GM12878 (cell line): ENCODE results near the gene SCD5. TPM values are rescaled to one million over a fixed set of nuclear protein-coding genes. Genes with fewer than 3 reads are reported as not detected.

ENCODE experiments used
- ATAC-seq: fragments of 200-7000 bp; cut with Tn5 transposase; 3 replicates; pipeline ENCODE4 v1.9.1; 2020; ENCODE audit warnings: mild to moderate bottlenecking, moderate library complexity
- BruUV-seq: library from RNA; stranded (reverse); fragments of 400-500 nt; replicated peaks from 2 replicates; lab custom pipeline; 2021; lab: Mats Ljungman, UMichigan
- CTCF ChIA-PET: fragments of 300-600 bp; sonication (Branson Sonifier 250); formaldehyde crosslinking; extraction: SDS; loops from one replicate; lab custom pipeline; 2021; ENCODE audit warnings: inconsistent platforms; lab: Yijun Ruan, JAX
- POLR2A ChIA-PET: fragments of 350-600 bp; formaldehyde crosslinking; extraction: SDS; loops from one replicate; lab custom pipeline; 2021; ENCODE audit warnings: inconsistent platforms; lab: Charles Lee
- RAD21 ChIA-PET: fragments of 300-600 bp; sonication (Branson Sonifier 250); formaldehyde crosslinking; loops from one replicate; lab custom pipeline; 2023; ENCODE audit warnings: antibody characterized with exemption; ENCODE audit not compliant: unreplicated experiment; lab: Charles Lee
- SMC1A ChIA-PET: fragments of 300-600 bp; sonication (Branson Sonifier 250); formaldehyde crosslinking; loops from one replicate; lab custom pipeline; 2023; ENCODE audit not compliant: unreplicated experiment, uncharacterized antibody; lab: Charles Lee
- DNase-seq: peaks from one replicate; pipeline ENCODE4 v3.0.0-alpha.2; 2011; ENCODE audit warnings: low read depth, low spot score
- FAIRE-seq: peaks from 3 replicates; lab custom pipeline; 2011; peaks lifted over from hg19 to GRCh38; lab: Jason Lieb, UNC
- H2AFZ ChIP-seq: 2 replicates; pipeline ENCODE4 v1.6.0; 2011; ENCODE audit warnings: low read depth, low read length, control low read depth; ENCODE audit not compliant: control insufficient read depth
- H3K27ac ChIP-seq: 2 replicates; pipeline ENCODE4 v1.5.1; 2011; ENCODE audit warnings: control low read depth; ENCODE audit not compliant: control insufficient read depth, insufficient read depth
- H3K27me3 ChIP-seq, 2 experiments: replicated peaks in 1 of 2; 2 replicates each; pipeline versions ENCODE4 v1.6.0 to v1.6.1; 2011; ENCODE audit warnings: low read length in 1 of 2; ENCODE audit not compliant: control insufficient read depth in 2 of 2, insufficient read depth in 2 of 2
- H3K36me3 ChIP-seq, 2 experiments: 2 replicates each; pipeline ENCODE4 v1.5.1; 2011; ENCODE audit warnings: low read length in 1 of 2; ENCODE audit not compliant: control insufficient read depth in 2 of 2, insufficient read depth in 2 of 2
- H3K4me1 ChIP-seq: 2 replicates; pipeline ENCODE4 v1.6.1; 2011; ENCODE audit warnings: mild to moderate bottlenecking, low read length, moderate library complexity, mixed read lengths; ENCODE audit not compliant: control insufficient read depth, insufficient read depth
- H3K4me2 ChIP-seq: 2 replicates; pipeline ENCODE4 v1.6.0; 2011; ENCODE audit warnings: control low read depth; ENCODE audit not compliant: control insufficient read depth, insufficient read depth
- H3K4me3 ChIP-seq: fragments of 200-600 bp; sonication (generic); 2 replicates; pipeline ENCODE4 v1.5.1; 2016
- H3K79me2 ChIP-seq: 2 replicates; pipeline ENCODE4 v1.6.0; 2011; ENCODE audit warnings: low read length; ENCODE audit not compliant: control insufficient read depth, insufficient read depth
- H3K9ac ChIP-seq: 2 replicates; pipeline ENCODE4 v1.8.0; 2011; ENCODE audit warnings: low read length, control low read depth, mixed read lengths; ENCODE audit not compliant: control insufficient read depth, insufficient read depth
- H3K9me3 ChIP-seq: replicated peaks from 3 replicates; pipeline ENCODE4 v1.5.1; 2011; ENCODE audit warnings: mild to moderate bottlenecking, low read length; ENCODE audit not compliant: control insufficient read depth, insufficient read depth
- H4K20me1 ChIP-seq: 2 replicates; pipeline ENCODE4 v1.6.0; 2011; ENCODE audit not compliant: control insufficient read depth, insufficient read depth
- FOXM1 ChIP-seq: IDR thresholded peaks from 2 replicates; pipeline ENCODE4 v1.6.1; 2012; ENCODE audit warnings: low read depth, mild to moderate bottlenecking, inconsistent platforms, low read length, moderate library complexity
- MLLT1 ChIP-seq: fragments of 450-650 bp; IDR thresholded peaks from 2 replicates; pipeline ENCODE4 v1.6.1; 2016; ENCODE audit warnings: mild to moderate bottlenecking
- WGBS: methylation state at CpG from one replicate; pipeline ENCODE4 v1.1.6; 2016; ENCODE audit warnings: low lambda C conversion rate; ENCODE audit not compliant: insufficient replicate concordance, insufficient coverage; ENCODE audit errors: missing lambda C conversion rate; 5-methylcytosine and 5-hydroxymethylcytosine counted together
- in situ Hi-C: fragments of 300-500 bp; cut with MboI; formaldehyde crosslinking; loops from 9 replicates; pipeline ENCODE4 v1.14.3; 2018; ENCODE audit warnings: mixed read lengths
- intact Hi-C: fragments of 100-400 bp; cut with micrococcal nuclease; formaldehyde crosslinking; loops from one replicate; pipeline ENCODE4 v1.14.2; 2022; ENCODE audit not compliant: unreplicated experiment
- polyA plus RNA-seq, 11 experiments: library from polyadenylated mRNA; depleted of rRNA in 4 of 11; unstranded in 6 of 11; stranded (reverse) in 5 of 11; fragments of >200 nt; fragmentation: Nextera tagmentation in 4 of 11; fragmentation: Illumina TruSeq in 1 of 11; extraction: Ambion mirVana in 4 of 11; extraction: Trizol in 1 of 11; gene quantifications; 1 replicate in 1 of 11; 2 replicates in 10 of 11; pipeline versions ENCODE4 v1.2.1 to v1.2.3, GENCODE V29; 2011 to 2016; ENCODE audit warnings: inconsistent platforms in 2 of 11, missing spikeins in 2 of 11, low read depth in 1 of 11
- total RNA-seq, 4 experiments: library from RNA; depleted of rRNA in 3 of 4; stranded (reverse); fragments of >200 nt in 3 of 4; fragmentation: Illumina TruSeq in 1 of 4; extraction: Trizol in 1 of 4; gene quantifications; 2 replicates each; pipeline versions ENCODE4 v1.2.1 to v1.2.3, GENCODE V29; 2013 to 2021

SCD5 gene
- total and polyA plus RNA-seq, 10 of the 15 experiments (the other 5 are each of a cell fraction or from before 2014, with no cell fraction given): 2.4 to 15.0 (median 4.2) TPM

GRCh38 chr4:82820689-82821088 is 22.1 kb upstream of the SCD5 start:
- TF ChIP-seq FOXM1: no peak
- no peak for TF ChIP-seq MLLT1
- ATAC-seq (no peak), DNase-seq (no peak), FAIRE-seq (no peak)
- Histone ChIP-seq H3K36me3 (peaks cover 2 to 23% of the 10 kb centered on the region in 2 experiments; a peak in 2 of 4 replicates), H2AFZ (no peak overlapping the region), H3K79me2 (no peaks in the 10 kb centered on the region), H3K9me3 (no peaks in the 10 kb centered on the region), H3K27me3 (no peaks in the 10 kb centered on the region), H4K20me1 (no peaks in the 10 kb centered on the region), H3K4me3 (no peak overlapping the region), H3K4me2 (no peak overlapping the region), H3K4me1 (no peaks in the 10 kb centered on the region), H3K9ac (no peak overlapping the region), H3K27ac (no peak overlapping the region)
- 47% methylated on average over 2 of the region's 2 CpGs for WGBS
- RAD21 ChIA-PET: no interaction called here
- intact Hi-C loops (no loop called here), in situ Hi-C loops (no loop called here)
- TSS peak; percentile 10 for BruUV-seq
- POLR2A ChIA-PET: interaction anchor here (0.6 to 1.3 kb wide), 2 partner anchors 22 to 188 kb away, joined by 4 to 8 read pairs; partner anchors contain the start of gene SCD5
- SMC1A ChIA-PET: no interaction called here
- CTCF ChIA-PET: no interaction called here
